GM21515 (cell line): ENCODE data around the gene HMGN5.

Experiments
- ATAC-seq: cut with Tn5 transposase; IDR thresholded peaks from one replicate; pipeline ENCODE4 v1.9.1; 2021; ENCODE audit not compliant: unreplicated experiment

The HMGN5 gene

GRCh38 chrX:81120258-81120935, 81.3 kb downstream of the HMGN5 start:
- peak; percentile 33 for ATAC-seq

DNA sequence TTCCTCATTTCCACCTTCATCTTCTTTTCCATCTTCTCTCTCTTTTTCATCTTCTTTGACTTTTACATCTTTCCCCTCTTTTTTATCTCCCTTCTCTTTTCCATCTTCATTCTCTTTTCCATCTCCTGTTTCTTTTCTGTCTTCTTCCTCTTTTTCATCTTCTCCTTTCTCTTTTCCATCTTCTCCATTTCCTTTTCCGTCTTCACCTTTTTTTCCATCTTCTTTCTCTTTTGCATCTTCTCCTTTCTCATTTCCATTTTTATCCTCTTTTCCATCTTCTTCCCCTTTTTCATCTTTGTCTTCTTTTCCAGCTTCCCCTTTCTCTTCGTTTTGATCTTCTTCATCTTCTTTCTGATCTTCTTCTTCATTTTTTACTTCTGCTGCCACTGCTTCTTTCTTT, 87.0 kb downstream of the HMGN5 start:
- ATAC-seq = no peak

DNA sequence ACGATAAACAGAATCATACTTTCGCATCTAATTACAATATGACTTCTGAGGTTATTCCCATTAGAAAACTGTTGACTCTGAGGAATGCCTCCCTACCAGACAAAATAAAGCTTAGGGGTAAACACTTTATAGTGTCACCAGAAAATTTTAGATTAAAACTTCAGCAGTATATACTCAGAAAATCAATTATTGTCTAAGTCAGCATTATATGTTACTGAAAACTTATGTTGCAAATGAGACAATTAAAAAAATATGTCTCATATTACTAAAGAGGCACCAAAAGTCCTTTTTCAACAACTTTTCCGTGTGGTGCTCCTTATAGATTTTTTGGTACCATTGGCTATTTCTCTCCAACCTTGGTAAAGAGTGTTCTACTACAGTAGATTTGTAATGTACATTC, 91.4 kb downstream of the HMGN5 start:
- no peak for ATAC-seq

GRCh38 chrX:81082649-81083048, 119.1 kb downstream of the HMGN5 start:
- no peak for ATAC-seq
